HepG2 (cell line): ENCODE data around the gene LAMTOR1. TPM values are rescaled to one million over a fixed set of nuclear protein-coding genes. Genes with fewer than 3 reads are reported as not detected.

Experiments
- CHCHD3 ChIP-seq: sonication (generic); formaldehyde crosslinking; IDR thresholded peaks from 2 replicates; pipeline ENCODE4 v1.8.0; 2022; ENCODE audit warnings: mild to moderate bottlenecking, missing genetic modification reagents, moderate library complexity
- ELF4 ChIP-seq: sonication (generic); formaldehyde crosslinking; IDR thresholded peaks from 2 replicates; pipeline ENCODE4 v1.5.0; 2020; ENCODE audit warnings: missing genetic modification reagents, mild to moderate bottlenecking, moderate library complexity, borderline replicate concordance
- ESRRA ChIP-seq: sonication (generic); formaldehyde crosslinking; IDR thresholded peaks from 2 replicates; pipeline ENCODE4 v1.5.1; 2020; ENCODE audit warnings: mild to moderate bottlenecking, low read depth, missing genetic modification reagents
- GMEB2 ChIP-seq: IDR thresholded peaks from 2 replicates; pipeline ENCODE4 v1.6.1; 2016; ENCODE audit warnings: missing biosample characterization, missing genetic modification reagents, low read depth
- HNRNPH1 ChIP-seq: fragments of 200-400 bp; formaldehyde crosslinking; optimal IDR thresholded peaks from 2 replicates; pipeline ENCODE3; 2017; ENCODE audit warnings: mild to moderate bottlenecking, low read depth, low read length
- HOXA9 ChIP-seq: sonication (generic); formaldehyde crosslinking; IDR thresholded peaks from 2 replicates; pipeline ENCODE4 v1.8.1; 2022; ENCODE audit warnings: missing genetic modification reagents, mild to moderate bottlenecking, moderate library complexity, borderline replicate concordance
- MAFK ChIP-seq, 2 experiments: IDR thresholded peaks in 1 of 2; conservative IDR thresholded peaks in 1 of 2; 2 replicates each; pipeline ENCODE4 v1.6.1; 2011; ENCODE audit warnings: improper control_type of control experiment in 2 of 2, low read length in 2 of 2
- NFIC ChIP-seq: IDR thresholded peaks from 2 replicates; pipeline ENCODE4 v1.6.1; 2012; ENCODE audit warnings: mild to moderate bottlenecking, low read length, inconsistent platforms
- RXRB ChIP-seq: IDR thresholded peaks from 2 replicates; pipeline ENCODE4 v1.6.1; 2016; ENCODE audit warnings: borderline replicate concordance, missing genetic modification reagents, missing compliant biosample characterization
- SIN3A ChIP-seq: IDR thresholded peaks from 2 replicates; pipeline ENCODE4 v1.6.1; 2011; ENCODE audit warnings: low read depth, mild to moderate bottlenecking, control low read depth, low read length, borderline replicate concordance
- SYNCRIP ChIP-seq: fragments of 200-400 bp; formaldehyde crosslinking; IDR thresholded peaks from 2 replicates; pipeline ENCODE4 v1.6.1; 2018; ENCODE audit warnings: mild to moderate bottlenecking, low read depth, low read length; ENCODE audit not compliant: insufficient read depth
- ZBTB33 ChIP-seq: sonication (generic); formaldehyde crosslinking; IDR thresholded peaks from 2 replicates; pipeline ENCODE4 v1.4.0; 2020; ENCODE audit warnings: missing genetic modification reagents
- ZNF225 ChIP-seq: sonication (generic); formaldehyde crosslinking; IDR thresholded peaks from 2 replicates; pipeline ENCODE4 v1.4.0; 2020; ENCODE audit warnings: mild to moderate bottlenecking, missing genetic modification reagents
- ZNF333 ChIP-seq: sonication (generic); formaldehyde crosslinking; IDR thresholded peaks from 2 replicates; pipeline ENCODE4 v1.4.0; 2020; ENCODE audit warnings: mild to moderate bottlenecking, missing genetic modification reagents, borderline replicate concordance
- ZNF362 ChIP-seq: sonication (generic); formaldehyde crosslinking; IDR thresholded peaks from 2 replicates; pipeline ENCODE4 v1.4.0; 2020; ENCODE audit warnings: missing genetic modification reagents, mild to moderate bottlenecking, borderline replicate concordance
- ZNF564 ChIP-seq: sonication (generic); formaldehyde crosslinking; IDR thresholded peaks from 2 replicates; pipeline ENCODE4 v1.8.1; 2023; ENCODE audit warnings: mild to moderate bottlenecking, missing genetic modification reagents
- ZNF672 ChIP-seq: sonication (generic); formaldehyde crosslinking; IDR thresholded peaks from 2 replicates; pipeline ENCODE4 v1.8.1; 2022; ENCODE audit warnings: missing genetic modification reagents
- ZNF772 ChIP-seq: sonication (generic); formaldehyde crosslinking; IDR thresholded peaks from 2 replicates; pipeline ENCODE4 v1.5.0; 2020; ENCODE audit warnings: mild to moderate bottlenecking, missing genetic modification reagents
- ZNF784 ChIP-seq: sonication (generic); formaldehyde crosslinking; IDR thresholded peaks from 2 replicates; pipeline ENCODE4 v1.5.1; 2020; ENCODE audit warnings: missing genetic modification reagents, mild to moderate bottlenecking, borderline replicate concordance
- ZNF788 ChIP-seq: sonication (generic); formaldehyde crosslinking; IDR thresholded peaks from 2 replicates; pipeline ENCODE4 v1.5.0; 2020; ENCODE audit warnings: mild to moderate bottlenecking, missing genetic modification reagents, borderline replicate concordance
- ZUFSP ChIP-seq: sonication (generic); formaldehyde crosslinking; IDR thresholded peaks from 2 replicates; pipeline ENCODE4 v1.9.0; 2021; ENCODE audit warnings: missing genetic modification reagents, mild to moderate bottlenecking, borderline replicate concordance
- polyA plus RNA-seq, 8 experiments: library from polyadenylated mRNA; depleted of rRNA in 3 of 8; stranded (reverse) in 7 of 8; unstranded in 1 of 8; fragments of >200 nt; fragmentation: Illumina TruSeq in 4 of 8; extraction: Trizol in 4 of 8; gene quantifications; 2 replicates each; pipeline versions ENCODE4 v1.2.1 to v1.2.3, GENCODE V29; 2011 to 2016; ENCODE audit warnings: low read depth in 4 of 8, missing spikeins in 1 of 8, mixed read lengths in 1 of 8; ENCODE audit not compliant: insufficient read depth in 1 of 8
- total RNA-seq, 5 experiments: library from RNA; depleted of rRNA; stranded (reverse); fragments of >200 nt; fragmentation: Illumina TruSeq; extraction: Trizol; gene quantifications; 2 replicates each; pipeline ENCODE4 v1.2.3, GENCODE V29; 2016; ENCODE audit warnings: low read depth in 1 of 5

The LAMTOR1 gene
- total and polyA plus RNA-seq, 2 of the 13 experiments (the other 11 are each of a cell fraction or from before 2014, with no cell fraction given): 60.4 to 66.0 TPM

GRCh38 chr11:72102946-72103753 lies at the start of gene LAMTOR1 (continued):
- no peak for TF ChIP-seq SYNCRIP
- no peak for TF ChIP-seq ZNF672 (CRISPR knock-in tag)
- peak; percentile 34; the same call in 1 of the 2 replicates for TF ChIP-seq ESRRA
- TF ChIP-seq ZNF225: peak; percentile 76; the same call in 1 of the 2 replicates
- 0 out of 2 replicates have a peak, but pooled peaks have one; percentile 51 for TF ChIP-seq ZNF333 (CRISPR knock-in tag)
- TF ChIP-seq GMEB2 (CRISPR knock-in tag): 0 out of 2 replicates have a peak, but pooled peaks have one; percentile 51
- peak; percentile 58; the same call in 1 of the 2 replicates for TF ChIP-seq ZNF788 (CRISPR knock-in tag)
- no peak for TF ChIP-seq ZNF772 (CRISPR knock-in tag)
- TF ChIP-seq SIN3A: peak; percentile 77; the same call in 1 of the 2 replicates
- no peak for TF ChIP-seq ZNF784 (CRISPR knock-in tag)
- TF ChIP-seq ZNF564 (CRISPR knock-in tag): 0 out of 2 replicates have a peak, but pooled peaks have one; percentile 39
- no peak for TF ChIP-seq ZUFSP (CRISPR knock-in tag)
- peak; percentile 32; the same call in 1 of the 2 replicates for TF ChIP-seq HOXA9 (CRISPR knock-in tag)
- no peak for TF ChIP-seq ZBTB33 (CRISPR knock-in tag)
- no peak for TF ChIP-seq HNRNPH1
- TF ChIP-seq ZNF362 (CRISPR knock-in tag): no peak
- TF ChIP-seq MAFK (conservative IDR thresholded peaks at IDR 0.05 in 1 of 2, IDR thresholded peaks at IDR 0.05 in 1 of 2; ENCODE audit: low read length in 2 of 2): no peak
- no peak for TF ChIP-seq NFIC
- TF ChIP-seq CHCHD3 (CRISPR knock-in tag): no peak
- no peak for TF ChIP-seq ELF4 (CRISPR knock-in tag)
- peak; percentile 23; the same call in 1 of the 2 replicates for TF ChIP-seq RXRB (CRISPR knock-in tag)
